OCI-LY3 (cell line): ENCODE measurements around the gene SLC24A4.

ENCODE experiments used
- EZH2phosphoT487 ChIP-seq: fragments of 200-600 bp; shearing (Covaris generic); IDR thresholded peaks from 2 replicates; pipeline ENCODE4 v1.6.1; 2018; ENCODE audit warnings: antibody characterized with exemption, mixed run types, low read depth
- TF ChIP-seq, protein P1 (sequence below): fragments of 200-600, 300-600 bp; sonication (generic); IDR thresholded peaks from 2 replicates; pipeline ENCODE4 v1.5.1; 2014; ENCODE audit warnings: antibody characterized with exemption, low read length, low read depth

DNA sequence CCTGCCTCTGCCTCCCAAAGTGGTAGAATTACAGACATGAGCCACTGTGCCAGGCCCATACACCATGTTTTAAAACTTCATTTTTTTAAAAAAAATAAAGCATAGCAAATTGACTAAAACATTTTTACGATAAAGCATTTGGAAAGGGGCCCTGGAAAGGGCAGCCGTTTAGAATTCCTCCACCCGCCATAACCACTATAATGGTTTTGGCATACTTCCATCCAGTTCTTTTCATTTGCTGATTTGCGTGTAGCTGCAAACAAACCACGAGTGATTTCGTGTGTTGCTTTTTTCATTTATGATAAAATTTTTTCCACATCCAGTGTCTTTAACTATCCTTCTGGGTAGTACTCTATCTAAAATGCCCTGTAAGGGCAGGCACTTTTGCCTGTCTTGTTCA, 98.8 kb downstream of the SLC24A4 start:
- TF ChIP-seq EZH2phosphoT487: no peak
- TF ChIP-seq, protein P1, sequence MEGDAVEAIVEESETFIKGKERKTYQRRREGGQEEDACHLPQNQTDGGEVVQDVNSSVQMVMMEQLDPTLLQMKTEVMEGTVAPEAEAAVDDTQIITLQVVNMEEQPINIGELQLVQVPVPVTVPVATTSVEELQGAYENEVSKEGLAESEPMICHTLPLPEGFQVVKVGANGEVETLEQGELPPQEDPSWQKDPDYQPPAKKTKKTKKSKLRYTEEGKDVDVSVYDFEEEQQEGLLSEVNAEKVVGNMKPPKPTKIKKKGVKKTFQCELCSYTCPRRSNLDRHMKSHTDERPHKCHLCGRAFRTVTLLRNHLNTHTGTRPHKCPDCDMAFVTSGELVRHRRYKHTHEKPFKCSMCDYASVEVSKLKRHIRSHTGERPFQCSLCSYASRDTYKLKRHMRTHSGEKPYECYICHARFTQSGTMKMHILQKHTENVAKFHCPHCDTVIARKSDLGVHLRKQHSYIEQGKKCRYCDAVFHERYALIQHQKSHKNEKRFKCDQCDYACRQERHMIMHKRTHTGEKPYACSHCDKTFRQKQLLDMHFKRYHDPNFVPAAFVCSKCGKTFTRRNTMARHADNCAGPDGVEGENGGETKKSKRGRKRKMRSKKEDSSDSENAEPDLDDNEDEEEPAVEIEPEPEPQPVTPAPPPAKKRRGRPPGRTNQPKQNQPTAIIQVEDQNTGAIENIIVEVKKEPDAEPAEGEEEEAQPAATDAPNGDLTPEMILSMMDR: no peak
